Measurements from ENCODE around the gene SEMA7A.

DNA sequence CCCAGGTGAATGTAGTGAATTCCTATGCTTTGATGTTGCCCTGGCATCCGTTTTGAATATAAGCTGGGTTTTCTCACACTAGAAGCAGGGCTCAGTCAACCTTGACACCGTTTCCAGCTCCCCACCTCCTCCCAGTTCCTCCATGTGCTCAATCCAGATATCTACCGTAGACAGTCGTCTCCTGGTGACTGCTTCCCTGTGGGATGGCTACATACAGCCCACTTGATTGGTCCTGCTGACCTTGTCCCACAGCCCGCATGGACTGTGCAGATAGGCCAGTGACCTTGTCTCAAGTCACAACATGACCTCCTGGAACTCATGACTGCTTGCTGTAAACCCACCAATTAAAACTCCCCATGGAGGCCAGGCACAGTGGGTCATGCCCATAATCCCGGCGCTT, 8.1 kb downstream of the SEMA7A start:
- no peak for TF ChIP-seq CTCF (IDR thresholded peaks at IDR 0.05; ENCODE audit: low read depth, low read length)
- no peak for TF ChIP-seq POLR2A (IDR thresholded peaks at IDR 0.05; ENCODE audit: extremely low read depth, insufficient read length)
